Ascending aorta (tissue), 2 donors: ENCODE measurements around the gene TRIM33. TPM values are rescaled to one million over a fixed set of nuclear protein-coding genes. Genes with fewer than 3 reads are reported as not detected.

Experiments used
- DNase-seq, 2 donors: peaks; one replicate each; pipeline ENCODE4 v3.0.0-alpha.2; 2019; ENCODE audit warnings: low spot score in 2 of 2
- H3K27ac ChIP-seq, 2 donors: fragments of 200-600 bp; sonication (generic); one replicate each; pipeline ENCODE4 v1.5.1; 2016 to 2017; ENCODE audit warnings: mild to moderate bottlenecking in 1 of 2
- H3K27me3 ChIP-seq: fragments of 200-600 bp; sonication (generic); one replicate; pipeline ENCODE4 v1.5.1; 2017
- H3K36me3 ChIP-seq, 2 donors: fragments of 200-600 bp; sonication (generic); one replicate each; pipeline ENCODE4 v1.5.1; 2016
- H3K4me1 ChIP-seq, 2 donors: fragments of 200-600 bp; sonication (generic); one replicate each; pipeline ENCODE4 v1.5.1; 2016 to 2017; ENCODE audit warnings: mild to moderate bottlenecking in 1 of 2
- H3K4me3 ChIP-seq, 2 donors: fragments of 200-600 bp; sonication (generic); one replicate each; pipeline ENCODE4 v1.5.1; 2016 to 2017; ENCODE audit warnings: mild to moderate bottlenecking in 1 of 2
- H3K9me3 ChIP-seq, 2 donors: fragments of 200-600 bp; sonication (generic); one replicate each; pipeline ENCODE4 v1.5.1; 2016
- intact Hi-C: fragments of 100-400 bp; cut with DNase I; formaldehyde crosslinking; loops from one replicate; pipeline ENCODE4 v1.15.1; 2023
- total RNA-seq: library from RNA; depleted of rRNA; stranded (reverse); fragments of >200 nt; gene quantifications from one replicate; pipeline ENCODE4 v1.1.0, GENCODE V29; 2016
- TF ChIP-seq, protein P1 (sequence below), 3 experiments: fragments of 200-600 bp in 2 of 3; fragments of 450-650 bp in 1 of 3; sonication (generic) in 2 of 3; IDR thresholded peaks; one replicate each; pipeline ENCODE4 v1.5.1; 2016 to 2019; ENCODE audit warnings: antibody characterized with exemption in 3 of 3, mild to moderate bottlenecking in 1 of 3, moderate library complexity in 1 of 3

TRIM33 gene
- total RNA-seq, 1 donor from 2014 or later, result 42.5 TPM

DNA sequence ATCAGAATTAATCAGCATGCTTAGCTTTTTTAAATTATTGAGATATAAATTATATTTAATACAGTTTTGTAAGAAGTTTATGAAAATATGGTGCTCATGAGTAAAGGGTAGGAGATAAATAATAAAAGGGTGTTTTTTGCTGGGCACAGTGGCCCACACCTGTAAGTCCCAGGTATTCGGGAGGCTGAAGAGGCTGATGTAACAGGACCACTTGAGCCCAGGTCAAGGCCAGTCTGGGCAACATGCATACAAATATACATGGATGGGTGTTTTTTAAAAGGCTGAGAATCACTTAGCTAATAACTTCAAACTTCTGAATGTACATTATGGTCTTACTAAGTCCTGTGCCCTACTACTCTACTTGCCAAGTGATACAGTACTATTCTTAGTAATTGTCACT lies 73.2 kb downstream of the TRIM33 start:
- intact Hi-C loops, result loop anchor here (10.0 kb wide), 1 partner anchor 463 kb away; the partner anchor contains the start of gene OLFML3
- H3K27me3 ChIP-seq, result no peaks in the 10 kb centered on the region
- H3K27ac ChIP-seq, result no peak overlapping the region
- no peak for DNase-seq
- no peaks in the 10 kb centered on the region for H3K4me1 ChIP-seq
- TF ChIP-seq, protein P1, sequence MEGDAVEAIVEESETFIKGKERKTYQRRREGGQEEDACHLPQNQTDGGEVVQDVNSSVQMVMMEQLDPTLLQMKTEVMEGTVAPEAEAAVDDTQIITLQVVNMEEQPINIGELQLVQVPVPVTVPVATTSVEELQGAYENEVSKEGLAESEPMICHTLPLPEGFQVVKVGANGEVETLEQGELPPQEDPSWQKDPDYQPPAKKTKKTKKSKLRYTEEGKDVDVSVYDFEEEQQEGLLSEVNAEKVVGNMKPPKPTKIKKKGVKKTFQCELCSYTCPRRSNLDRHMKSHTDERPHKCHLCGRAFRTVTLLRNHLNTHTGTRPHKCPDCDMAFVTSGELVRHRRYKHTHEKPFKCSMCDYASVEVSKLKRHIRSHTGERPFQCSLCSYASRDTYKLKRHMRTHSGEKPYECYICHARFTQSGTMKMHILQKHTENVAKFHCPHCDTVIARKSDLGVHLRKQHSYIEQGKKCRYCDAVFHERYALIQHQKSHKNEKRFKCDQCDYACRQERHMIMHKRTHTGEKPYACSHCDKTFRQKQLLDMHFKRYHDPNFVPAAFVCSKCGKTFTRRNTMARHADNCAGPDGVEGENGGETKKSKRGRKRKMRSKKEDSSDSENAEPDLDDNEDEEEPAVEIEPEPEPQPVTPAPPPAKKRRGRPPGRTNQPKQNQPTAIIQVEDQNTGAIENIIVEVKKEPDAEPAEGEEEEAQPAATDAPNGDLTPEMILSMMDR (IDR thresholded peaks at IDR 0.05), result no peak
- H3K9me3 ChIP-seq, result no peaks in the 10 kb centered on the region
- peaks cover 0 to 12% of the 10 kb centered on the region in 2 donors for H3K36me3 ChIP-seq
- no peak overlapping the region for H3K4me3 ChIP-seq

DNA sequence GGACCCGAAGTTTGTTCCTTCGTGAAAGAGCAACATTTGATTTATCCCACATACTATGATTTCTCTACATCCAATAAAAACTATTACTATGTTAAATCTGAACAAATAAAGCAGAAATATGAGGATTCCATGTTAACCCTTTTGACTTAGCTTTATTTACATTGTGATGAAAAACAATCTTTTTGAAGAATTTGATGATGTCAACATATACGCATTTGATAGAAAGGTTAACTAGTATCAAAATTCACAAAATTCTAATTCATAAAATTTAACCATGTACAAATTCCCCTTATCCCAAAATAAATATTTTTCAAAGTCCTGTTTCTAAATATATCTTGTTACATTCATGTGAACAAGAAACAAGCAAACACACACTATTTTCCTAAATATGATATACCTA lies 74.2 kb downstream of the TRIM33 start:
- TF ChIP-seq, protein P1 (IDR thresholded peaks at IDR 0.05), result no peak
- Histone ChIP-seq H3K27me3 (no peaks in the 10 kb centered on the region), H3K4me1 (no peaks in the 10 kb centered on the region), H3K36me3 (peaks cover 0 to 13% of the 10 kb centered on the region in 2 donors), H3K27ac (no peak overlapping the region), H3K9me3 (no peaks in the 10 kb centered on the region), H3K4me3 (no peak overlapping the region)
- intact Hi-C loops, result loop anchor here (10.0 kb wide), 1 partner anchor 462 kb away; the partner anchor contains the start of gene OLFML3
- DNase-seq, result no peak

DNA sequence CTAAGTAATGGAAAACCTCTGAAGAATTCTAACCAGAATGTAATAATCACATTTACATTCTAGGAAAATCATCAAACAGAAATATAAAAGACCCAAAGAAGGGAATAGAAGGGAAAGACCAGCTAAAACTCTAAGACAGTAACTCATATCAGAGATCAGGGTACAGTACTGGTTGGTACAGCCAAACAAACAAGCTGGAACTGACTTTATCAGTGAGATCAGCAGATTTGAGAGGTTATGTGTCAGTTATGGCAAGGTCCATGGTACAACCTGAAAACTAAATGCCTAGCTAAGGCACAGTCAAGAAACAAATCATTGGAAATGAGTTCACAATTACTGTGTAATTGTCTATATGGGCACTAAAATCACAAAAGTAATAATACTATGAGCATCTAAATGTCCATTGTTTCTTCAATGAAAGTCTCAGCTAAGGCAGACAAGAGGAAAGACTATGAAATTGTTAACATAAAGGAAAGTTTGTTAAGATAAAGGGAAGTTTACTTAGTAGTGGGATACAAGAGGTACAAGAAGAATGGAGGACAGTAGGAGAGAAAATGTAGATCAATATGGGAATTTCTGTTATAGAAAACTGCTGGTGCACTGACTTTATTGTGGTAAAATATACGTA lies 75.8 kb downstream of the TRIM33 start:
- DNase-seq, result no peak
- Histone ChIP-seq H3K4me1 (no peaks in the 10 kb centered on the region), H3K27ac (no peak overlapping the region), H3K9me3 (no peaks in the 10 kb centered on the region), H3K4me3 (no peak overlapping the region), H3K27me3 (no peaks in the 10 kb centered on the region), H3K36me3 (peaks cover 0 to 19% of the 10 kb centered on the region in 2 donors)
- intact Hi-C loops, result loop anchor here (10.0 kb wide), 1 partner anchor 460 kb away; the partner anchor contains the start of gene OLFML3
- TF ChIP-seq, protein P1 (IDR thresholded peaks at IDR 0.05), result no peak

DNA sequence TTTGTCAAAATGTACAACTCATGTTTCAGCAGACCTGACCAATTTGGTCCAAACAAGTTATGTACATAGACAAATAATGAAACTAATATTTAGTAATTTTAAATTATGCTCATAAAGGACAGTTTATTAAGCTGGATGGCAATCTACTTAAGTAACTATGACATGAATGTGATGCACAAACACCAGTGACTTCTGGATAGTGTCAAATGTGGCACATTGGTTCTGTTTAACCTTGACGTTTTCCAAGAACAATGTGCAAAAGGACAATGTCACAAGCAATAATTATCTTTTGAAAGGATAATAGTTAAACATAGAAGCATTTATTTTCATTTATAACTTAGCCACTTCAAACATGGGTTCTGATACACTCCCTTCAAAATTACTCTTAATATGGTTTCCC lies 80.0 kb downstream of the TRIM33 start:
- Histone ChIP-seq H3K4me1 (no peaks in the 10 kb centered on the region), H3K27me3 (no peaks in the 10 kb centered on the region), H3K9me3 (no peaks in the 10 kb centered on the region), H3K27ac (no peak overlapping the region), H3K4me3 (no peak overlapping the region), H3K36me3 (peaks cover 0 to 28% of the 10 kb centered on the region in 2 donors)
- intact Hi-C loops, result loop anchor here (10.0 kb wide), 1 partner anchor 456 kb away; the partner anchor contains the start of gene OLFML3
- TF ChIP-seq, protein P1 (IDR thresholded peaks at IDR 0.05), result no peak
- DNase-seq, result no peak

DNA sequence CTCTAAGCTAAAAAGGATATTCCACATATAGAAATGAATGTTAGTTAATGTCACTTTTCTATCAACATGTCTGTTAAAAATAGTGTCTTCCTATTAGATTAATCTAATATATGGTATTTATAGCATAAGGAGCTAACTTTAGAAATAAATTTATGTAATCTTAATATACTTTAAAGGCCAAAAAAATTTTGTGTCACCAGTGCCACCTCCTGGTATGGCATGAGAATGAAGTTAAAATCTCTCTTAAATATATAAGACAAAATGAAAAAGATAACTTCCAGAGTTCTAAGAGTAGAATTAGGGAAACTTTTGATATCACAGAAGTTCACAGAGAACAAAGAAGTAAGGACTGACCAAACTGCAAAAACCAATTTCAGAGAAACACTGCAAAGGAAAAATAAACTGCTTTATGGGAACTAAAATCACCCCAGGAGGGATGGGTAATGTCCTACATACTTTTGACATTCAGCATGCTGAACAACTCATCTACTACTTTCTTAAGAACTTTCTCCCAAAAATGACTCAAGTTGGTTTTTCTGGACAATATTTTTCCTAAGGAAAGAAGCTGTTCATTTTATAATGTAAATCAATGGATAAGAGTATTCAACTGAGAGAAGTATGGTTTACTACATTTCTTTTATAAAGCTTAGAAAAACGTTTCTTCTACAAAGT lies 82.8 kb downstream of the TRIM33 start:
- DNase-seq, result no peak
- H3K36me3 ChIP-seq, result peaks cover 14 to 56% of the 10 kb centered on the region in 2 donors
- no peak overlapping the region for H3K4me3 ChIP-seq
- H3K9me3 ChIP-seq, result no peaks in the 10 kb centered on the region
- no peaks in the 10 kb centered on the region for H3K4me1 ChIP-seq
- no peaks in the 10 kb centered on the region for H3K27me3 ChIP-seq
- TF ChIP-seq, protein P1 (IDR thresholded peaks at IDR 0.05), result peak; percentile 10 to 58 (median 36)
- intact Hi-C loops, result loop anchor here (1.0 kb wide), 1 partner anchor 82 kb away; no protein-coding TSS in a partner anchor
- H3K27ac ChIP-seq, result no peak overlapping the region
